Ectodermal cell (in vitro differentiated cells): ENCODE data around the gene GEMIN4.
"Not testable (repeated sequence)": the region's sequence is repeated elsewhere in the genome, so short reads cannot be mapped to it uniquely, and the experiment has no call there.

ENCODE experiments used
- H3K27ac ChIP-seq: 2 replicates; pipeline ENCODE4 v1.7.0; 2013; ENCODE audit warnings: mild to moderate bottlenecking, low read depth, low read length; ENCODE audit not compliant: insufficient read depth, poor library complexity, severe bottlenecking
- H3K27me3 ChIP-seq: 2 replicates; pipeline ENCODE4 v1.7.0; 2013; ENCODE audit warnings: mild to moderate bottlenecking, low read length; ENCODE audit not compliant: insufficient read depth, control insufficient read depth, poor library complexity, severe bottlenecking
- H3K36me3 ChIP-seq: one replicate; pipeline ENCODE4 v1.7.0; 2013; ENCODE audit warnings: low read length; ENCODE audit not compliant: control insufficient read depth, insufficient read depth
- H3K4me1 ChIP-seq: one replicate; pipeline ENCODE4 v1.7.0; 2013; ENCODE audit warnings: low read length; ENCODE audit not compliant: control insufficient read depth, insufficient read depth
- H3K4me3 ChIP-seq: 2 replicates; pipeline ENCODE4 v1.7.0; 2013; ENCODE audit warnings: low read depth, low read length, control low read depth; ENCODE audit not compliant: insufficient read depth
- H3K9me3 ChIP-seq: 2 replicates; pipeline ENCODE4 v1.7.0; 2013; ENCODE audit warnings: mild to moderate bottlenecking, low read length, moderate library complexity; ENCODE audit not compliant: control insufficient read depth
- WGBS, 2 experiments: methylation state at CpG; one replicate each; pipeline ENCODE4 v1.1.7; 2013; ENCODE audit warnings: missing lambda C conversion rate in 2 of 2; 5-methylcytosine and 5-hydroxymethylcytosine counted together

The GEMIN4 gene

GRCh38 chr17:705011-705410, 47.1 kb downstream of the GEMIN4 start:
- 93 to 95% methylated on average over 1 of the region's 1 CpG for WGBS, 2 experiments
- H3K9me3 ChIP-seq: no peaks in the 10 kb centered on the region
- H3K27me3 ChIP-seq: no peaks in the 10 kb centered on the region
- H3K4me3 ChIP-seq: no peak overlapping the region
- H3K27ac ChIP-seq: no peak overlapping the region
- H3K4me1 ChIP-seq: no peaks in the 10 kb centered on the region
- H3K36me3 ChIP-seq: peaks cover 6% of the 10 kb centered on the region

GRCh38 chr17:704111-704864, 47.8 kb downstream of the GEMIN4 start:
- H3K9me3 ChIP-seq: no peaks in the 10 kb centered on the region
- WGBS, 2 experiments: 92 to 97% methylated on average over 4 of the region's 4 CpGs
- no peaks in the 10 kb centered on the region for H3K4me1 ChIP-seq
- no peak overlapping the region for H3K27ac ChIP-seq
- H3K4me3 ChIP-seq: no peak overlapping the region
- H3K27me3 ChIP-seq: no peaks in the 10 kb centered on the region
- peaks cover 3% of the 10 kb centered on the region for H3K36me3 ChIP-seq

- H3K36me3 ChIP-seq: no peaks in the 10 kb centered on the region
- H3K27me3 ChIP-seq: no peaks in the 10 kb centered on the region
- no peaks in the 10 kb centered on the region for H3K9me3 ChIP-seq
- WGBS, 2 experiments: 91 to 92% methylated on average over 12 of the region's 12 CpGs
- no peak overlapping the region for H3K27ac ChIP-seq
- no peaks in the 10 kb centered on the region for H3K4me1 ChIP-seq
- H3K4me3 ChIP-seq: no peak overlapping the region
These were observed 48.8 kb downstream of the GEMIN4 start for GRCh38 chr17:703081-703875.

- Histone ChIP-seq H3K27me3 (no peaks in the 10 kb centered on the region), H3K36me3 (peaks cover 8% of the 10 kb centered on the region), H3K27ac (no peak overlapping the region), H3K4me1 (no peaks in the 10 kb centered on the region), H3K9me3 (no peaks in the 10 kb centered on the region), H3K4me3 (no peak overlapping the region)
- WGBS, 2 experiments: 33 to 42% methylated on average over 1 of the region's 1 CpG
These were observed 51.5 kb downstream of the GEMIN4 start for GRCh38 chr17:700504-701094.

- H3K27ac ChIP-seq: no peak overlapping the region
- no peaks in the 10 kb centered on the region for H3K27me3 ChIP-seq
- no peaks in the 10 kb centered on the region for H3K4me1 ChIP-seq
- H3K9me3 ChIP-seq: no peaks in the 10 kb centered on the region
- H3K36me3 ChIP-seq: peaks cover 9% of the 10 kb centered on the region
- WGBS, 2 experiments: 94 to 98% methylated on average over 7 of the region's 7 CpGs
- no peak overlapping the region for H3K4me3 ChIP-seq
These were observed 52.7 kb downstream of the GEMIN4 start for GRCh38 chr17:699345-699744.

GRCh38 chr17:698096-698495, 54.0 kb downstream of the GEMIN4 start:
- not testable (repeated sequence) for H3K9me3 ChIP-seq, H3K4me1 ChIP-seq, H3K27ac ChIP-seq, H3K4me3 ChIP-seq, H3K36me3 ChIP-seq, H3K27me3 ChIP-seq
- WGBS, 2 experiments: 88 to 93% methylated on average over 2 of the region's 2 CpGs

- no peak overlapping the region for H3K4me3 ChIP-seq
- peaks cover 9% of the 10 kb centered on the region for H3K36me3 ChIP-seq
- 94 to 95% methylated on average over 8 of the region's 8 CpGs for WGBS, 2 experiments
- no peaks in the 10 kb centered on the region for H3K27me3 ChIP-seq
- H3K4me1 ChIP-seq: no peaks in the 10 kb centered on the region
- H3K9me3 ChIP-seq: no peaks in the 10 kb centered on the region
- H3K27ac ChIP-seq: no peak overlapping the region
These were observed 54.4 kb downstream of the GEMIN4 start for GRCh38 chr17:697682-698081.

GRCh38 chr17:696369-696768, 55.7 kb downstream of the GEMIN4 start:
- Histone ChIP-seq H3K4me1 (no peaks in the 10 kb centered on the region), H3K4me3 (no peak overlapping the region), H3K9me3 (no peaks in the 10 kb centered on the region), H3K36me3 (peaks cover 15% of the 10 kb centered on the region), H3K27ac (no peak overlapping the region), H3K27me3 (no peaks in the 10 kb centered on the region)
- 88 to 93% methylated on average over 2 of the region's 2 CpGs for WGBS, 2 experiments
